Adrenal gland (tissue), 12 donors: ENCODE data around the gene KCNMA1. TPM values are rescaled to one million over a fixed set of nuclear protein-coding genes. Genes with fewer than 3 reads are reported as not detected.

Source experiments
- DNase-seq, 7 donors: peaks; one replicate each; pipeline ENCODE4 v3.0.0-alpha.2; 2019 to 2020
- H3K27ac ChIP-seq, 5 donors: fragments of 200-600 bp; sonication (generic) in 4 of 5; 1 replicate in 3 of 5; 2 replicates in 2 of 5; pipeline versions ENCODE4 v1.5.1 to v1.8.0; 2016 to 2020; ENCODE audit warnings: mild to moderate bottlenecking in 1 of 5
- H3K27me3 ChIP-seq: fragments of 200-600 bp; 2 replicates; pipeline ENCODE4 v1.8.0; 2021
- H3K36me3 ChIP-seq, 2 donors: fragments of 200-600 bp; replicated peaks in 1 of 2; 1 replicate in 1 of 2; 2 replicates in 1 of 2; pipeline versions ENCODE4 v1.5.1 to v1.8.0; 2018 to 2022
- H3K4me1 ChIP-seq, 2 donors: fragments of 200-600 bp; replicated peaks in 1 of 2; 1 replicate in 1 of 2; 2 replicates in 1 of 2; pipeline versions ENCODE4 v1.5.1 to v1.8.0; 2018 to 2021
- H3K4me3 ChIP-seq, 4 donors: fragments of 200-600 bp; sonication (generic) in 3 of 4; one replicate each; pipeline ENCODE4 v1.5.1; 2016 to 2018
- H3K9me3 ChIP-seq, 3 donors: fragments of 200-600 bp; sonication (generic) in 1 of 3; replicated peaks in 1 of 3; 1 replicate in 2 of 3; 2 replicates in 1 of 3; pipeline versions ENCODE4 v1.5.1 to v1.8.0; 2016 to 2021
- CTCF ChIP-seq, 6 experiments: fragments of 450-650 bp in 4 of 6; fragments of 200-600 bp in 2 of 6; sonication (generic) in 1 of 6; IDR thresholded peaks; 1 replicate in 5 of 6; 2 replicates in 1 of 6; pipeline versions ENCODE4 v1.5.1 to v1.8.0; 2016 to 2021; ENCODE audit warnings: antibody characterized with exemption in 6 of 6, mild to moderate bottlenecking in 2 of 6, moderate library complexity in 1 of 6
- POLR2A ChIP-seq, 2 donors: fragments of 450-650 bp; IDR thresholded peaks; one replicate each; pipeline ENCODE4 v1.6.1; 2017; ENCODE audit warnings: antibody characterized with exemption in 2 of 2, mild to moderate bottlenecking in 2 of 2, moderate library complexity in 1 of 2
- WGBS, 4 donors: extraction: QIAGEN DNeasy Blood & Tissue Kit in 2 of 4; methylation state at CpG; one replicate each; pipeline versions ENCODE4 v1.1.5 to v1.1.7; 2013 to 2017; 5-methylcytosine and 5-hydroxymethylcytosine counted together
- intact Hi-C, 2 donors: fragments of 100-400 bp; cut with DNase I; formaldehyde crosslinking; loops; one replicate each; pipeline versions ENCODE4 v1.14.1 to v1.15.0; 2022 to 2023
- polyA plus RNA-seq, 3 donors: library from polyadenylated mRNA; stranded (reverse); fragments of 200-250 nt in 2 of 3; fragments of 350-450 nt in 1 of 3; fragmentation: Illumina TruSeq in 1 of 3; extraction: RNeasy Lipid Tissue Mini Kit (QIAGEN cat#74804) in 1 of 3; gene quantifications; one replicate each; pipeline ENCODE4 v1.2.3, GENCODE V29; 2013 to 2014
- total RNA-seq, 9 donors: library from RNA; depleted of rRNA in 4 of 9; stranded (reverse); fragments of >200 nt in 4 of 9; fragments of 120-200 nt in 1 of 9; fragmentation: NEBNext Ultra II Directional in 1 of 9; extraction: Animal tissue kit (Norgen Biotek cat#: 25700) in 1 of 9; gene quantifications; one replicate each; pipeline versions ENCODE4 v1.1.0 to v1.2.4, GENCODE V29; 2013 to 2023
- donor health status: healthy with polysubstance abuse.
- donor health status: Bipolar disorder and iron deficiency.
- donor health status: DM: yes; HTN: yes; CAD: no.
- donor health status: DM: no; HTN: no; CAD: no.
- donor health status: DM: no; HTN: no; CAD: no.
- donor health status: DM: yes; HTN: yes; CAD: no.

The KCNMA1 gene
- total and polyA plus RNA-seq, 12 donors, result 6.4 to 37.7 (median 13.4) TPM

- DNase-seq, result no peak
- WGBS, 4 donors, result 88 to 98% (median 92%) methylated on average over 2 of the region's 2 CpGs
- Histone ChIP-seq H3K27me3 (no peaks in the 10 kb centered on the region), H3K4me1 (no peaks in the 10 kb centered on the region), H3K4me3 (no peak overlapping the region), H3K9me3 (no peaks in the 10 kb centered on the region), H3K36me3 (no peaks in the 10 kb centered on the region), H3K27ac (no peak overlapping the region)
- TF ChIP-seq POLR2A (IDR thresholded peaks at IDR 0.05), result no peak
- TF ChIP-seq CTCF (IDR thresholded peaks at IDR 0.05), result no peak
- intact Hi-C loops, result no loop called here
These were observed 576.7 kb downstream of the KCNMA1 start for GRCh38 chr10:77060913-77061312.

DNA sequence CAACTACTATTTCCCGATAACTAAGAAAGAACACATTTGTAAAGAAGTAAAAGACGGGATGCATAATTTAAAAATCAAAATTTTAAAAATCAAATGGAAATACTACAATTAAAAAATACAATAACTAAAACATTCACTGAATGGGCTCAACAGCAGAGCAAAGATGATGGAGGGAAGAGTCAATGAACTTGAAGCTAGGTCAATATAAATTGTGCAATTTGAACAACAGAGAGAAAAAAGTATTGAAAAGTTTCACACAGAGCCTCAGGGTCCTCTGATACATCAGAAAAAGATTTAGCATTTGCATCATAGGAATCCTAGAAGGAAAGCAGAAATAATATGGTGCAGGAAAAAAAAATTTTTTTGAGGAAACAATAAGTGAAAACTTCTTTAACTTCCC, 581.0 kb downstream of the KCNMA1 start:
- Histone ChIP-seq H3K4me1 (no peaks in the 10 kb centered on the region), H3K27me3 (no peaks in the 10 kb centered on the region)

GRCh38 chr10:77052593-77052992, 585.0 kb downstream of the KCNMA1 start:
- Histone ChIP-seq H3K4me3 (no peak overlapping the region), H3K36me3 (no peaks in the 10 kb centered on the region), H3K27ac (no peak overlapping the region), H3K27me3 (no peaks in the 10 kb centered on the region), H3K9me3 (no peaks in the 10 kb centered on the region), H3K4me1 (no peaks in the 10 kb centered on the region)
- intact Hi-C loops, result no loop called here
- DNase-seq, result no peak
- TF ChIP-seq CTCF (IDR thresholded peaks at IDR 0.05), result no peak
- TF ChIP-seq POLR2A (IDR thresholded peaks at IDR 0.05), result no peak
- 85 to 91% (median 88%) methylated on average over 2 of the region's 2 CpGs for WGBS, 4 donors

More for the DNA sequence above, 581.0 kb downstream of the KCNMA1 start:
- intact Hi-C loops, result no loop called here
- WGBS, 4 donors, result 87 to 96% (median 95%) methylated on average over 2 of the region's 2 CpGs
- Histone ChIP-seq H3K4me3 (no peak overlapping the region), H3K27ac (no peak overlapping the region), H3K36me3 (no peaks in the 10 kb centered on the region), H3K9me3 (no peaks in the 10 kb centered on the region)
- no peak for DNase-seq
- TF ChIP-seq POLR2A (IDR thresholded peaks at IDR 0.05) (no peak), CTCF (IDR thresholded peaks at IDR 0.05) (no peak)

DNA sequence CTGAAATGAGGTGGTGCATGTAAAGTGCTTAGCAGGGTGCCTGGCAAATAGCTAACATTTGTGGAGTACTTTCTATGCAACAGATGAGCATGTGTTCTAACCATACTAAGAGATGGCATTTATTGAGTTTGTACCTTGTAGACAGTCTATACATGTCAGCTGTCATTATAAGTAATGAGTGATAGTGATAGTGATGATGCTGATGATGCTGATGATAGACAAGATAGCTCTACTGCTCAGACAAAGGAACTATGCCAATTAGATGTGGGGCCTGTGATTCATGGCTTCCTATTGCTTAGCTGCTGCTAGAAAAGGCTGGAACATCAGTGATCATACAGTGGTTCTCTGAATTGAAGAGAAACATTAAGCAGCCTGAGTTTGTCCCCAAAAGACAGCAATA, 585.8 kb downstream of the KCNMA1 start:
- Histone ChIP-seq H3K9me3 (no peaks in the 10 kb centered on the region), H3K36me3 (no peaks in the 10 kb centered on the region), H3K4me3 (no peak overlapping the region), H3K27me3 (no peaks in the 10 kb centered on the region), H3K4me1 (no peaks in the 10 kb centered on the region), H3K27ac (no peak overlapping the region)
- TF ChIP-seq POLR2A (IDR thresholded peaks at IDR 0.05) (no peak), CTCF (IDR thresholded peaks at IDR 0.05) (no peak)
- DNase-seq, result no peak
- intact Hi-C loops, result no loop called here
